ENCODE results near the gene LRRFIP1.

LRRFIP1 gene

GRCh38 chr2:237791977-237792727 lies 164.8 kb downstream of the LRRFIP1 start:
- H3K4me3 ChIP-seq (ENCODE audit: low read depth, low read length): no peak overlapping the region
- peak; percentile 48 for TF ChIP-seq CTCF (conservative IDR thresholded peaks at IDR 0.05; ENCODE audit: low read depth, low read length)
- peak; percentile 43 for DNase-seq (ENCODE audit: low read depth)

GRCh38 chr2:237797253-237797652 lies 169.9 kb downstream of the LRRFIP1 start:
- no peak for DNase-seq (ENCODE audit: low read depth)
- no peak for TF ChIP-seq CTCF (conservative IDR thresholded peaks at IDR 0.05; ENCODE audit: low read depth, low read length)
- H3K4me3 ChIP-seq (ENCODE audit: low read depth, low read length): no peak overlapping the region

- H3K4me3 ChIP-seq (ENCODE audit: low read depth, low read length): no peak within 1 kb of the TSS
- TF ChIP-seq CTCF (conservative IDR thresholded peaks at IDR 0.05; ENCODE audit: low read depth, low read length): no peak
- no peak for DNase-seq (ENCODE audit: low read depth)
These were observed 171.1 kb downstream of the LRRFIP1 start, which contains the start of gene RBM44 for GRCh38 chr2:237798236-237799059. TSS of gene RBM44 (plus strand) at chr2:237798779. CDS start at chr2:237813610, 14,831 bp downstream.

GRCh38 chr2:237799060-237799428 lies 171.7 kb downstream of the LRRFIP1 start:
- TF ChIP-seq CTCF (conservative IDR thresholded peaks at IDR 0.05; ENCODE audit: low read depth, low read length): no peak
- H3K4me3 ChIP-seq (ENCODE audit: low read depth, low read length): no peak overlapping the region
- no peak for DNase-seq (ENCODE audit: low read depth)

- no peak for TF ChIP-seq CTCF (conservative IDR thresholded peaks at IDR 0.05; ENCODE audit: low read depth, low read length)
- DNase-seq (ENCODE audit: low read depth): no peak
These were observed 174.1 kb downstream of the LRRFIP1 start for GRCh38 chr2:237801466-237801865.

GRCh38 chr2:237806334-237806733 lies 178.9 kb downstream of the LRRFIP1 start:
- peak; percentile 81 for DNase-seq (ENCODE audit: low read depth)
- no peak for TF ChIP-seq CTCF (conservative IDR thresholded peaks at IDR 0.05; ENCODE audit: low read depth, low read length)
- no peak overlapping the region for H3K4me3 ChIP-seq (ENCODE audit: low read depth, low read length)

More at GRCh38 chr2:237801466-237801865, 174.1 kb downstream of the LRRFIP1 start:
- no peak overlapping the region for H3K4me3 ChIP-seq (ENCODE audit: low read depth, low read length)
